ENCODE data around the gene SPG7. TPM values are rescaled to one million over a fixed set of nuclear protein-coding genes. Genes with fewer than 3 reads are reported as not detected.

SPG7 gene
- total RNA-seq, 1 donor from 2014 or later = 73.2 TPM

GRCh38 chr16:89561884-89562599 lies 53.8 kb downstream of the SPG7 start:
- no peak for DNase-seq (ENCODE audit: low read depth)
- peaks cover 23% of the 10 kb centered on the region for H3K36me3 ChIP-seq (ENCODE audit: control insufficient read depth, insufficient read depth, low read length)
- peak overlapping the region; percentile 91 for H3K4me3 ChIP-seq (ENCODE audit: low read depth, low read length)
- no peaks in the 10 kb centered on the region for H3K27me3 ChIP-seq (ENCODE audit: control insufficient read depth, insufficient read depth, low read length)
- TF ChIP-seq CTCF (IDR thresholded peaks at IDR 0.05; ENCODE audit: insufficient read depth, low read length, severe bottlenecking) = no peak
- no peak for FAIRE-seq

GRCh38 chr16:89562939-89563338 lies 54.7 kb downstream of the SPG7 start:
- DNase-seq (ENCODE audit: low read depth) (no peak), FAIRE-seq (no peak)
- Histone ChIP-seq H3K27me3 (ENCODE audit: control insufficient read depth, insufficient read depth, low read length) (no peaks in the 10 kb centered on the region), H3K36me3 (ENCODE audit: control insufficient read depth, insufficient read depth, low read length) (peaks cover 23% of the 10 kb centered on the region), H3K4me3 (ENCODE audit: low read depth, low read length) (no peak overlapping the region)
- TF ChIP-seq CTCF (IDR thresholded peaks at IDR 0.05; ENCODE audit: insufficient read depth, low read length, severe bottlenecking) = no peak

- no peak for DNase-seq (ENCODE audit: low read depth)
- no peak for TF ChIP-seq CTCF (IDR thresholded peaks at IDR 0.05; ENCODE audit: insufficient read depth, low read length, severe bottlenecking)
- no peaks in the 10 kb centered on the region for H3K27me3 ChIP-seq (ENCODE audit: control insufficient read depth, insufficient read depth, low read length)
- H3K36me3 ChIP-seq (ENCODE audit: control insufficient read depth, insufficient read depth, low read length) = peaks cover 23% of the 10 kb centered on the region
- no peak for FAIRE-seq
- H3K4me3 ChIP-seq (ENCODE audit: low read depth, low read length) = no peak overlapping the region
Measured at GRCh38 chr16:89563639-89564392, 55.6 kb downstream of the SPG7 start.

DNA sequence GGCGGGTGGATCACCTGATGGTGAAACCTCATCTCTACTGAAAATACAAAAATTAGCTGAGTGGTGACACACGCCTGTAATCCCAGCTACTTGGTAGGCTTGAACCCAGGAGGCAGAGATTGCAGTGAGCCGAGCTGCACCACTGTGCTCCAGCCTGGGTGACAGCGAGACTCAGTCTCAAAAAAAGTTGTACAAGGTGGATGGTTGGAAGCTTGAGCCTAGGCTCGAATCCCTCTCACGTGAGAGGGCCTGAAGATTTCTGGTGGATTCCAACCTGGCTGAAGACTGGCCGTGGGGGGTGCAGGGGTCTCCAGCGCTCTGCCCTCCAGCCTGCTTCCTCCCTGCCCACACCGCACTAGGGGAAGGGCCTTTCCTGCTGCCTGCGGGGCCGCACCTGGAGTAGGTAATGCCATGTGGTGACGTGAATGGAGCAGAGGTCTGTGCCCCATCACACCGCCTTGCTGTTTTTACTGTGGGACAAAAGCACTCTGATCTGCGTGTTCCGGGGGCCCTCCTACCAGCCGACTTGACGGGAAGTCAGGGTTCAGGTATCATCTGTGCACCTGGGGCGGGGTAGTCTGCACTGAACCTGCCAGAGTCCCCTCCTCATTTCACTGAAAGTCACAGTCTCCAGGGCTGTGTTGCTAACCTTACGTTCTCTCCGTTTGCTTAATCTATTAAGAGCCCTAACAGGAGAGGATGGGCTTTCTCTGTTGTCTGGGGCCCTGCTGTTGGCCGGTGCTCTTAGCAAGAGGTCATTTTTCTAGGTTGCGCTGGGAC lies 56.5 kb downstream of the SPG7 start:
- FAIRE-seq (no peak), DNase-seq (ENCODE audit: low read depth) (peak; percentile 3)
- H3K4me3 ChIP-seq (ENCODE audit: low read depth, low read length) = no peak overlapping the region
- no peaks in the 10 kb centered on the region for H3K27me3 ChIP-seq (ENCODE audit: control insufficient read depth, insufficient read depth, low read length)
- peaks cover 23% of the 10 kb centered on the region for H3K36me3 ChIP-seq (ENCODE audit: control insufficient read depth, insufficient read depth, low read length)
- no peak for TF ChIP-seq CTCF (IDR thresholded peaks at IDR 0.05; ENCODE audit: insufficient read depth, low read length, severe bottlenecking)

DNA sequence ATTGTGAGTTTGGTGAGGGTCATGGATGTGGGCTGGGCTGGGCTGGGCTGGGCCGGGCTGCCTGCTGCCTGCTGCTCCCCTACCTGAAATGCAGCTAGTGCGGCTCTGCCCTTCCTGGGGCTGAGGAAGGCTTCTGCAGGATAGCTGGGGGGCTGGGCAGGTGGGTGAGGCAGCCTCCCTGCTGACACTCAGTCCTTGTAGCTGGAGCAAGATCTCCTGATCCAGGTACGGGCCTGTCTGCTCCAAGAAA lies 57.0 kb downstream of the SPG7 start:
- H3K27me3 ChIP-seq (ENCODE audit: control insufficient read depth, insufficient read depth, low read length) = no peaks in the 10 kb centered on the region
- no peak overlapping the region for H3K4me3 ChIP-seq (ENCODE audit: low read depth, low read length)
- FAIRE-seq (no peak), DNase-seq (ENCODE audit: low read depth) (peak; percentile 48)
- H3K36me3 ChIP-seq (ENCODE audit: control insufficient read depth, insufficient read depth, low read length) = peaks cover 23% of the 10 kb centered on the region
- no peak for TF ChIP-seq CTCF (IDR thresholded peaks at IDR 0.05; ENCODE audit: insufficient read depth, low read length, severe bottlenecking)

Measured in bronchial epithelial cell (primary cell).